HepG2 (cell line): ENCODE measurements around the gene MTHFD2L. TPM values are rescaled to one million over a fixed set of nuclear protein-coding genes. Genes with fewer than 3 reads are reported as not detected.

Source experiments
- ATAC-seq: fragments of 200-7000 bp; cut with Tn5 transposase; 3 replicates; pipeline ENCODE4 v1.9.1; 2020; ENCODE audit warnings: mild to moderate bottlenecking, moderate library complexity
- BruUV-seq: library from RNA; stranded (reverse); fragments of 400-500 nt; replicated peaks from 2 replicates; lab custom pipeline; 2021; lab: Mats Ljungman, UMichigan
- CTCF ChIA-PET: fragments of 300-600 bp; formaldehyde crosslinking; extraction: SDS; loops from one replicate; lab custom pipeline; 2021; ENCODE audit warnings: low total read pairs, inconsistent platforms, low intra/inter-chr PET ratio; lab: Yijun Ruan, JAX
- POLR2A ChIA-PET: fragments of 350-600 bp; sonication (Branson Sonifier 250); formaldehyde crosslinking; loops from one replicate; lab custom pipeline; 2020; ENCODE audit warnings: antibody characterized with exemption, inconsistent platforms; lab: Yijun Ruan, JAX
- DNase-seq: peaks from one replicate; pipeline ENCODE4 v3.0.0-alpha.2; 2015; ENCODE audit warnings: low spot score
- FAIRE-seq: peaks from 3 replicates; lab custom pipeline; 2011; peaks lifted over from hg19 to GRCh38; lab: Jason Lieb, UNC
- H2AFZ ChIP-seq: one replicate; pipeline ENCODE4 v1.6.1; 2011; ENCODE audit warnings: low read length, inconsistent platforms
- H3K27ac ChIP-seq: fragments of 300-600 bp; 3 replicates; pipeline ENCODE4 v1.8.0; 2011; ENCODE audit warnings: mixed run types, mild to moderate bottlenecking, mixed read lengths, low read length, inconsistent platforms; ENCODE audit not compliant: insufficient read depth; ENCODE audit errors: extremely low read length
- H3K27me3 ChIP-seq, 2 experiments: fragments of 200-600 bp in 1 of 2; 2 replicates in 1 of 2; 3 replicates in 1 of 2; pipeline versions ENCODE4 v1.6.0 to v1.8.0; 2011; ENCODE audit warnings: low read length in 2 of 2, mild to moderate bottlenecking in 2 of 2, moderate library complexity in 2 of 2, inconsistent platforms in 1 of 2; ENCODE audit not compliant: insufficient read depth in 2 of 2, control insufficient read depth in 1 of 2
- H3K36me3 ChIP-seq, 2 experiments: fragments of 200-600 bp in 1 of 2; replicated peaks in 1 of 2; 2 replicates in 1 of 2; 3 replicates in 1 of 2; pipeline versions ENCODE4 v1.5.1 to v1.8.0; 2011; ENCODE audit warnings: low read length in 2 of 2, inconsistent platforms in 1 of 2; ENCODE audit not compliant: insufficient read depth in 2 of 2, control insufficient read depth in 1 of 2
- H3K4me1 ChIP-seq: 2 replicates; pipeline ENCODE4 v1.5.1; 2012; ENCODE audit warnings: low read length, inconsistent platforms; ENCODE audit not compliant: insufficient read depth
- H3K4me2 ChIP-seq: 2 replicates; pipeline ENCODE4 v1.6.0; 2011; ENCODE audit warnings: low read depth, low read length, inconsistent platforms
- H3K4me3 ChIP-seq, 3 experiments: fragments of 200-600 bp in 1 of 3; sonication (generic), shearing (Covaris generic) in 1 of 3; replicated peaks in 1 of 3; 2 replicates each; pipeline ENCODE4 v1.5.1; 2011 to 2016; ENCODE audit warnings: low read length in 3 of 3, inconsistent platforms in 2 of 3, low read depth in 2 of 3, mild to moderate bottlenecking in 2 of 3, control low read depth in 1 of 3, mixed read lengths in 1 of 3; ENCODE audit not compliant: insufficient read depth in 1 of 3
- H3K79me2 ChIP-seq: one replicate; pipeline ENCODE4 v1.6.1; 2011; ENCODE audit warnings: low read length, inconsistent platforms; ENCODE audit not compliant: insufficient read depth
- H3K9ac ChIP-seq: 2 replicates; pipeline ENCODE4 v1.6.0; 2011; ENCODE audit warnings: mild to moderate bottlenecking, low read depth, low read length, inconsistent platforms; ENCODE audit not compliant: insufficient read depth
- H3K9me3 ChIP-seq: 2 replicates; pipeline ENCODE4 v1.5.1; 2012; ENCODE audit warnings: mild to moderate bottlenecking, low read length
- H4K20me1 ChIP-seq: 2 replicates; pipeline ENCODE4 v1.6.0; 2011; ENCODE audit warnings: inconsistent platforms, mild to moderate bottlenecking, low read length, moderate library complexity; ENCODE audit not compliant: insufficient read depth
- HDAC2 ChIP-seq: sonication (generic); formaldehyde crosslinking; IDR thresholded peaks from 2 replicates; pipeline ENCODE4 v1.4.0; 2020; ENCODE audit warnings: missing genetic modification reagents
- MAF1 ChIP-seq: sonication (generic); formaldehyde crosslinking; IDR thresholded peaks from 2 replicates; pipeline ENCODE4 v1.5.0; 2020; ENCODE audit warnings: missing genetic modification reagents, borderline replicate concordance
- MXI1 ChIP-seq: IDR thresholded peaks from 3 replicates; pipeline ENCODE4 v1.6.1; 2012; ENCODE audit warnings: low read depth, low read length, inconsistent platforms, borderline replicate concordance
- RAD21 ChIP-seq: fragments of 450-650 bp; formaldehyde crosslinking; IDR thresholded peaks from 2 replicates; pipeline ENCODE4 v1.5.0; 2020; ENCODE audit warnings: mild to moderate bottlenecking
- ZNF282 ChIP-seq: fragments of 450-650 bp; IDR thresholded peaks from 2 replicates; pipeline ENCODE4 v1.6.1; 2018; ENCODE audit not compliant: partially characterized antibody
- ZNF619 ChIP-seq: sonication (generic); formaldehyde crosslinking; IDR thresholded peaks from 2 replicates; pipeline ENCODE4 v1.4.0; 2020; ENCODE audit warnings: mild to moderate bottlenecking, missing genetic modification reagents
- WGBS: methylation state at CpG from one replicate; pipeline ENCODE4 v1.1.6; 2017; ENCODE audit warnings: low lambda C conversion rate; 5-methylcytosine and 5-hydroxymethylcytosine counted together
- in situ Hi-C: cut with HindIII; loops from 2 replicates; pipeline ENCODE4 v1.10.0; 2017; ENCODE audit warnings: low pct_unique_long_range_greater_than_20kb; ENCODE audit not compliant: extremely low pct_ligation_motif_present
- intact Hi-C: fragments of 100-400 bp; cut with micrococcal nuclease; formaldehyde crosslinking; loops from one replicate; pipeline ENCODE4 v1.10.0; 2022; ENCODE audit not compliant: unreplicated experiment
- polyA plus RNA-seq, 8 experiments: library from polyadenylated mRNA; depleted of rRNA in 3 of 8; stranded (reverse) in 7 of 8; unstranded in 1 of 8; fragments of >200 nt; fragmentation: Illumina TruSeq in 4 of 8; extraction: Trizol in 4 of 8; gene quantifications; 2 replicates each; pipeline versions ENCODE4 v1.2.1 to v1.2.3, GENCODE V29; 2011 to 2016; ENCODE audit warnings: low read depth in 4 of 8, missing spikeins in 1 of 8, mixed read lengths in 1 of 8; ENCODE audit not compliant: insufficient read depth in 1 of 8
- total RNA-seq, 5 experiments: library from RNA; depleted of rRNA; stranded (reverse); fragments of >200 nt; fragmentation: Illumina TruSeq; extraction: Trizol; gene quantifications; 2 replicates each; pipeline ENCODE4 v1.2.3, GENCODE V29; 2016; ENCODE audit warnings: low read depth in 1 of 5
- TF ChIP-seq, protein P1 (sequence below): sonication (generic); formaldehyde crosslinking; IDR thresholded peaks from 2 replicates; pipeline ENCODE4 v1.4.0; 2020; ENCODE audit warnings: mild to moderate bottlenecking, missing genetic modification reagents, borderline replicate concordance

MTHFD2L gene
- total and polyA plus RNA-seq, 2 of the 13 experiments (the other 11 are each of a cell fraction or from before 2014, with no cell fraction given), result 10.5 to 14.9 TPM

- ATAC-seq (no peak), FAIRE-seq (no peak)
- WGBS, result 41% methylated on average over 5 of the region's 6 CpGs
- no TSS peak for BruUV-seq
- Histone ChIP-seq H3K79me2 (no peaks in the 10 kb centered on the region), H3K27me3 (no peaks in the 10 kb centered on the region), H2AFZ (no peak overlapping the region), H3K4me3 (no peak overlapping the region)
- intact Hi-C loops, result no loop called here
- POLR2A ChIA-PET, result no interaction called here
- TF ChIP-seq ZNF619 (no peak), HDAC2 (CRISPR knock-in tag) (no peak), MXI1 (no peak), MAF1 (CRISPR knock-in tag) (no peak), RAD21 (CRISPR knock-in tag) (no peak), ZNF282 (no peak)
- TF ChIP-seq, protein P1, sequence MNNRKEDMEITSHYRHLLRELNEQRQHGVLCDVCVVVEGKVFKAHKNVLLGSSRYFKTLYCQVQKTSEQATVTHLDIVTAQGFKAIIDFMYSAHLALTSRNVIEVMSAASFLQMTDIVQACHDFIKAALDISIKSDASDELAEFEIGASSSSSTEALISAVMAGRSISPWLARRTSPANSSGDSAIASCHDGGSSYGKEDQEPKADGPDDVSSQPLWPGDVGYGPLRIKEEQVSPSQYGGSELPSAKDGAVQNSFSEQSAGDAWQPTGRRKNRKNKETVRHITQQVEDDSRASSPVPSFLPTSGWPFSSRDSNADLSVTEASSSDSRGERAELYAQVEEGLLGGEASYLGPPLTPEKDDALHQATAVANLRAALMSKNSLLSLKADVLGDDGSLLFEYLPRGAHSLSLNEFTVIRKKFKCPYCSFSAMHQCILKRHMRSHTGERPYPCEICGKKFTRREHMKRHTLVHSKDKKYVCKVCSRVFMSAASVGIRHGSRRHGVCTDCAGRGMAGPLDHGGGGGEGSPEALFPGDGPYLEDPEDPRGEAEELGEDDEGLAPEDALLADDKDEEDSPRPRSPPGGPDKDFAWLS (CRISPR knock-in tag), result no peak
- TF ChIP-seq, all 625 proteins: peak for 0
- no peaks in the 10 kb centered on the region for H3K36me3 ChIP-seq
- H3K9ac ChIP-seq, result no peak overlapping the region
- DNase-seq, result no peak
- CTCF ChIA-PET, result interaction anchor here (3.2 kb wide), 1 partner anchor 356 kb away, joined by 25 read pairs; no protein-coding TSS in a partner anchor
- H3K4me2 ChIP-seq, result no peak overlapping the region
- no peaks in the 10 kb centered on the region for H4K20me1 ChIP-seq
- H3K9me3 ChIP-seq, result no peaks in the 10 kb centered on the region
- no peaks in the 10 kb centered on the region for H3K4me1 ChIP-seq
- in situ Hi-C loops, result no loop called here
- H3K27ac ChIP-seq, result no peak overlapping the region
These were observed 161.6 kb downstream of the MTHFD2L start for GRCh38 chr4:74319470-74319869.
